HG03095 (cell line): Measurements from ENCODE around the gene MRPL4.

ENCODE experiments used
- ATAC-seq: cut with Tn5 transposase; IDR thresholded peaks from one replicate; pipeline ENCODE4 v1.9.1; 2021; ENCODE audit warnings: moderate library complexity; ENCODE audit not compliant: unreplicated experiment

MRPL4 gene

GRCh38 chr19:10309423-10309822 is 57.4 kb downstream of the MRPL4 start, which contains the start of gene ZGLP1:
TSS of gene ZGLP1 (minus strand) at chr19:10309815.
- no peak for ATAC-seq
